Measurements from ENCODE around the gene SGMS1. TPM values are rescaled to one million over a fixed set of nuclear protein-coding genes. Genes with fewer than 3 reads are reported as not detected.
"Not testable (repeated sequence)": the region's sequence is repeated elsewhere in the genome, so short reads cannot be mapped to it uniquely, and the experiment has no call there.

The SGMS1 gene
- total RNA-seq, 4 donors from 2014 or later: 64.3 to 132 (median 87.0) TPM

DNA sequence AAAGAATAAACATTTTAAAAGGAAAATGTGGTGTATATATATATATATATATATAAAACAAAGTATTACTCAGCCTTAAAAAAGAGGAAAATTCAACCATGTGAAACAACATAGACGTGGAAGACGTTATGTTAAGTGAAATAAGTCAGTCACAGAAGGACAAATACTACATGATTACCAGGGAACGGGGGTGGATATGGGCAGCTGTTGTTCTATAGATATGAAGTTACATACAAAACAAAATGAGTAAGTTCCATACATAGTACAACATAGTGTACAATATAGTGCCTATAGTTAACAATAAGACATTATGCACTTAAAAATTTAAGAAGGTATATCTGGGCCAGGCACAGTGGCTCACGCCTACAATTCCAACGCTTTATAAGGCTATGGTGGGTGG, 48.8 kb downstream of the SGMS1 start:
- H3K9me3 ChIP-seq: no peaks in the 10 kb centered on the region
- H3K4me1 ChIP-seq: peaks cover 21 to 42% (median 33%) of the 10 kb centered on the region in 4 donors
- 95% methylated on average over 5 of the region's 5 CpGs for WGBS
- TF ChIP-seq POLR2AphosphoS5 (IDR thresholded peaks at IDR 0.05) (no peak), EP300 (IDR thresholded peaks at IDR 0.05) (no peak), POLR2A (IDR thresholded peaks at IDR 0.05; ENCODE audit: low read depth) (no peak)
- TF ChIP-seq, protein P1, sequence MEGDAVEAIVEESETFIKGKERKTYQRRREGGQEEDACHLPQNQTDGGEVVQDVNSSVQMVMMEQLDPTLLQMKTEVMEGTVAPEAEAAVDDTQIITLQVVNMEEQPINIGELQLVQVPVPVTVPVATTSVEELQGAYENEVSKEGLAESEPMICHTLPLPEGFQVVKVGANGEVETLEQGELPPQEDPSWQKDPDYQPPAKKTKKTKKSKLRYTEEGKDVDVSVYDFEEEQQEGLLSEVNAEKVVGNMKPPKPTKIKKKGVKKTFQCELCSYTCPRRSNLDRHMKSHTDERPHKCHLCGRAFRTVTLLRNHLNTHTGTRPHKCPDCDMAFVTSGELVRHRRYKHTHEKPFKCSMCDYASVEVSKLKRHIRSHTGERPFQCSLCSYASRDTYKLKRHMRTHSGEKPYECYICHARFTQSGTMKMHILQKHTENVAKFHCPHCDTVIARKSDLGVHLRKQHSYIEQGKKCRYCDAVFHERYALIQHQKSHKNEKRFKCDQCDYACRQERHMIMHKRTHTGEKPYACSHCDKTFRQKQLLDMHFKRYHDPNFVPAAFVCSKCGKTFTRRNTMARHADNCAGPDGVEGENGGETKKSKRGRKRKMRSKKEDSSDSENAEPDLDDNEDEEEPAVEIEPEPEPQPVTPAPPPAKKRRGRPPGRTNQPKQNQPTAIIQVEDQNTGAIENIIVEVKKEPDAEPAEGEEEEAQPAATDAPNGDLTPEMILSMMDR (IDR thresholded peaks at IDR 0.05): no peak
- intact Hi-C loops (cut with DNase I): no loop called here
- no peak for DNase-seq (ENCODE audit: extremely low spot score)
- no peaks in the 10 kb centered on the region for H3K27me3 ChIP-seq
- no peak overlapping the region for H3K27ac ChIP-seq (replicated peaks in 1 of 4)
- no peak overlapping the region for H3K4me3 ChIP-seq
- H3K36me3 ChIP-seq: no peaks in the 10 kb centered on the region

DNA sequence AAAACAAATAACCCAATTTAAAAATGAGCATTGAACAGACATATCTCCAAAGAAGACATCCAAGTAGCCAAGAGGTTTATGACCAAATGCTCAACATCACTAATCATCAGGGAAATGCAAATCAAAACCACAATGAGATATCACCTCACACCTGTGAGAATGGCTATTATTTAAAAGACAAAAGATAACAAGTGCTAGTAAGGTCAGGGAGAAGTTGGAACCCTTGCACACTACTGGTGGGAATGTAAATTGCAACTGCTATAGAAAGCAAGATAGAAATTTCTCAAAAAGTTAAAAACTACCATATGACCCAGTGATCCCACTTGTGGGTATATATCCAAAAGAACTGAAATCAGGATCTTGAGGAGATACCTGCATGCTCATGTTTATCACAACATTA, 49.5 kb downstream of the SGMS1 start:
- Histone ChIP-seq H3K9me3 (no peaks in the 10 kb centered on the region), H3K27ac (replicated peaks in 1 of 4) (no peak overlapping the region), H3K4me1 (peaks cover 21 to 42% (median 33%) of the 10 kb centered on the region in 4 donors), H3K36me3 (no peaks in the 10 kb centered on the region), H3K27me3 (no peaks in the 10 kb centered on the region), H3K4me3 (no peak overlapping the region)
- no peak for DNase-seq (ENCODE audit: extremely low spot score)
- intact Hi-C loops (cut with DNase I): no loop called here
- TF ChIP-seq EP300 (IDR thresholded peaks at IDR 0.05) (no peak), POLR2AphosphoS5 (IDR thresholded peaks at IDR 0.05) (no peak), POLR2A (IDR thresholded peaks at IDR 0.05; ENCODE audit: low read depth) (no peak)
- TF ChIP-seq, protein P1 (IDR thresholded peaks at IDR 0.05): no peak

DNA sequence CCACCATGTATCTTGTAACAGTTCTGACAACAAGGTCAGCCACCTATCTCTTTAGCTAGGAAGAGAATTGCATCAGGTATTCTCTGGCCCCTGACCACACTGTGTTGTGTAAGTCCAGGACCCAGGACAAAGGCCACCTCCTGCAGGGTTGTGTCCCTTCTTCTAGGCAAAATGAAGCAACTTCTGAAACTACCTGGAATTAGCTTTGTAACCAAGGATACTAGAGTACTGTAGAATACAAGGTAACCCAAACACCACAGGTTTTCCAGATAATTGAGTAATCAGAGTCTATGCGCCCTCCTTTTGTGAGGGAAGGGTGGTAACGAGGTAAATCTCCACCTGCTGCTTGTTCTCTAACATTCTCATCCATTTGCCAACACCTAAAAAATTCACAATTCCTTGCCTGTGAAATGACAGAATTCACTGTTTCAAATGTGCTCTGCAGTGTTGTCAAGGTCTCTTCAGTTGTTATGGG, 51.7 kb downstream of the SGMS1 start:
- TF ChIP-seq, protein P1 (IDR thresholded peaks at IDR 0.05): no peak
- TF ChIP-seq EP300 (IDR thresholded peaks at IDR 0.05) (no peak), POLR2A (IDR thresholded peaks at IDR 0.05; ENCODE audit: low read depth) (no peak), POLR2AphosphoS5 (IDR thresholded peaks at IDR 0.05) (no peak)
- Histone ChIP-seq H3K36me3 (no peaks in the 10 kb centered on the region), H3K27me3 (no peaks in the 10 kb centered on the region), H3K9me3 (no peaks in the 10 kb centered on the region), H3K4me3 (no peak overlapping the region), H3K27ac (replicated peaks in 1 of 4) (no peak overlapping the region), H3K4me1 (peaks cover 11 to 26% (median 20%) of the 10 kb centered on the region in 4 donors)
- 91% methylated on average over 2 of the region's 2 CpGs for WGBS
- no peak for DNase-seq (ENCODE audit: extremely low spot score)
- intact Hi-C loops (cut with DNase I): no loop called here

DNA sequence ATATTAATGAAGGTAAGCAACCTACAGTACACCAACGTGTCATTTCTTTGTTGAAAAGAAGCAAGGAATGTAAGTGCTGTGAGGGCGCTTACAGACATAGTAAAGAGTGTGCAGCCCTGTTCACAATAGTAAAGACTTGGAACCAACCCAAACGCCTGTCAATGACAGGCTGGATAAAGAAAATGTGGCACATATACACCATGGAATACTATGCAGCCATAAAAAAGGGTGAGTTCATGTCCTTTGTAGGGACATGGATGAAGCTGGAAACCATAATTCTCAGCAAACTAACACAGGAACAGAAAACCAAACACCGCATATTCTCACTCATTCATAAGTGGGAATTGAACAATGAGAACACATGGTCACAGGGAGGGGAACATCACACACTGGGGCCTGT, 55.0 kb downstream of the SGMS1 start:
- H3K4me3 ChIP-seq; H3K36me3 ChIP-seq; H3K9me3 ChIP-seq; intact Hi-C loops (cut with DNase I); H3K27me3 ChIP-seq; DNase-seq (ENCODE audit: extremely low spot score); H3K27ac ChIP-seq (replicated peaks in 1 of 4): not testable (repeated sequence)
- 98% methylated on average over 4 of the region's 4 CpGs for WGBS
- peaks cover 0 to 12% (median 7%) of the 10 kb centered on the region in 4 donors for H3K4me1 ChIP-seq

DNA sequence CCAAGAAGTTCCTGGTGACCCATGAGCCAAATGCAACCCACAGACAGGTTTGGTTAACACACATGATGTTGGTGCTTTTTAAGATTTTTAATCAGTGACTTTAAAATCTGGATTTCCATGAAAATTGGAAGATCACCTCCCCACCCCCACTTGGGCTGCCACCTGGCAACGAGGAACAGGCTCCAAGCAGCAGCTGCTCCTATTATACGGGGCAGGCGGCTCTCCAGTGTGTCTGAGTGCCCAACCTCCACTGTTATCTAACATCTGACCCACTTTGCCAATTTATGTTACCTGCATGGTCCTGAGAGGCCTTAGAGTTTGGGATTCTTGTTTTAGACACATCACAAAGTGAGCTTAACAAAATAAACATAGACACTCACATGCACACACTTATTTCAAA, 56.4 kb downstream of the SGMS1 start:
- WGBS: 70% methylated on average over 3 of the region's 3 CpGs

DNA sequence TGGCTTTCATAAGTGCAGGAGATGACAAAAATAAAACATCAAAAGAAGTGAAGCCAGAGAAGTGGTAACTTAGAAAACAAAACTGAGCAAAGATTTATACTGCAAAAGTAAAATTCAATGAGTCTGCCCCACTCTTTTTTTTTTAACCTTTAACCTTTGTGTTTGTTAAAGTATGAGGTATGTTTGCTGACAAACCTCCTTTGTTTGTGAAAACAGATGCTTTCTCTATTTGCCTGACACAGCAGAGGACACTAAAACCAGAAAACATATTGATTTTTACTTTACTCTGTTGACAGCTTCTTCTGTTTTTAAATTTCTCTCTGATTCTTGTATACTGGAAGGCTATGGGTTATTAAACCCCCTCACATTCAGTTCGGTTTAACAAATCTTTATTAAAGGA, 57.6 kb downstream of the SGMS1 start:
- no peak overlapping the region for H3K4me3 ChIP-seq
- intact Hi-C loops (cut with DNase I): no loop called here
- TF ChIP-seq POLR2AphosphoS5 (IDR thresholded peaks at IDR 0.05): no peak
- TF ChIP-seq EP300 (IDR thresholded peaks at IDR 0.05): no peak
- H3K9me3 ChIP-seq: no peaks in the 10 kb centered on the region
- peaks cover 10 to 25% (median 15%) of the 10 kb centered on the region in 4 donors for H3K4me1 ChIP-seq
- no peak for DNase-seq (ENCODE audit: extremely low spot score)
- H3K36me3 ChIP-seq: no peaks in the 10 kb centered on the region
- no peaks in the 10 kb centered on the region for H3K27me3 ChIP-seq
- WGBS: 40% methylated on average over 1 of the region's 1 CpG
- no peak overlapping the region for H3K27ac ChIP-seq (replicated peaks in 1 of 4)

More for the DNA sequence above, 56.4 kb downstream of the SGMS1 start:
- H3K4me1 ChIP-seq: peaks cover 0 to 13% (median 5%) of the 10 kb centered on the region in 4 donors
- no peaks in the 10 kb centered on the region for H3K27me3 ChIP-seq
- no peaks in the 10 kb centered on the region for H3K9me3 ChIP-seq
- TF ChIP-seq POLR2A (IDR thresholded peaks at IDR 0.05; ENCODE audit: low read depth): no peak
- TF ChIP-seq POLR2AphosphoS5 (IDR thresholded peaks at IDR 0.05): no peak
- DNase-seq (ENCODE audit: extremely low spot score): no peak
- no peak overlapping the region for H3K4me3 ChIP-seq
- no peak overlapping the region for H3K27ac ChIP-seq (replicated peaks in 1 of 4)
- intact Hi-C loops (cut with DNase I): no loop called here
- H3K36me3 ChIP-seq: no peaks in the 10 kb centered on the region
